ENCODE data around the gene E2F3. TPM values are rescaled to one million over a fixed set of nuclear protein-coding genes. Genes with fewer than 3 reads are reported as not detected.

The E2F3 gene
- total and polyA plus RNA-seq, 2 experiments from 2014 or later, result 11.1 to 12.6 TPM

DNA sequence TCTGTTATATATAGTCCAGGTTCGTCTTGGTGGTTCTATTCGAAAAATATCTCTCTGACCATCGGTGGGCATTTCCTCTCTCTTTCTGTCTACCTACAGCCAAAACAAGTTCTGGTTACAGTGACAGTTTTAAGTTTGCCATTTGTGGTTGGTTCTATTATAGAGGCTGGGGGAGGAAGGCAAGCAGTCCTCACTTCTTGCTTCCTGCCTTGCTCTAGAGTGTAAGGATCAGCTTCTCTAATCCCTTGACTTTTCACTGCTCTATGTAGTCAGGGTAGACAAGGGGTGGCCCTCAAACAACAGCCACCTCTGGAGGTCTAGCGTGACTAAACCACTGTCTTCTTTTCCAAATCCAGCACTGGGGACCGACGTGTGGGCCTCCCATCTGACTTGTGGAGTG is 16.1 kb downstream of the E2F3 start:
- H3K36me3 ChIP-seq, result no peaks in the 10 kb centered on the region
- peak overlapping the region; percentile 22 for H3K27ac ChIP-seq
- TF ChIP-seq, protein P1, sequence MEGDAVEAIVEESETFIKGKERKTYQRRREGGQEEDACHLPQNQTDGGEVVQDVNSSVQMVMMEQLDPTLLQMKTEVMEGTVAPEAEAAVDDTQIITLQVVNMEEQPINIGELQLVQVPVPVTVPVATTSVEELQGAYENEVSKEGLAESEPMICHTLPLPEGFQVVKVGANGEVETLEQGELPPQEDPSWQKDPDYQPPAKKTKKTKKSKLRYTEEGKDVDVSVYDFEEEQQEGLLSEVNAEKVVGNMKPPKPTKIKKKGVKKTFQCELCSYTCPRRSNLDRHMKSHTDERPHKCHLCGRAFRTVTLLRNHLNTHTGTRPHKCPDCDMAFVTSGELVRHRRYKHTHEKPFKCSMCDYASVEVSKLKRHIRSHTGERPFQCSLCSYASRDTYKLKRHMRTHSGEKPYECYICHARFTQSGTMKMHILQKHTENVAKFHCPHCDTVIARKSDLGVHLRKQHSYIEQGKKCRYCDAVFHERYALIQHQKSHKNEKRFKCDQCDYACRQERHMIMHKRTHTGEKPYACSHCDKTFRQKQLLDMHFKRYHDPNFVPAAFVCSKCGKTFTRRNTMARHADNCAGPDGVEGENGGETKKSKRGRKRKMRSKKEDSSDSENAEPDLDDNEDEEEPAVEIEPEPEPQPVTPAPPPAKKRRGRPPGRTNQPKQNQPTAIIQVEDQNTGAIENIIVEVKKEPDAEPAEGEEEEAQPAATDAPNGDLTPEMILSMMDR (IDR thresholded peaks at IDR 0.05; ENCODE audit: low read depth, low read length), result no peak
- peaks cover 23% of the 10 kb centered on the region for H3K4me1 ChIP-seq (ENCODE audit: low read depth)
- H3K9me3 ChIP-seq (ENCODE audit: low read depth), result no peaks in the 10 kb centered on the region
- H3K27me3 ChIP-seq, result no peaks in the 10 kb centered on the region
- no peak for DNase-seq (ENCODE audit: low read depth in 1 of 2, low spot score in 1 of 2)
- no peak overlapping the region for H3K4me3 ChIP-seq

- Histone ChIP-seq H3K27me3 (no peaks in the 10 kb centered on the region), H3K27ac (peak overlapping the region; percentile 41), H3K4me1 (ENCODE audit: low read depth) (peaks cover 6% of the 10 kb centered on the region), H3K9me3 (ENCODE audit: low read depth) (no peaks in the 10 kb centered on the region), H3K4me3 (no peak overlapping the region), H3K36me3 (no peaks in the 10 kb centered on the region)
- no peak for DNase-seq (ENCODE audit: low read depth in 1 of 2, low spot score in 1 of 2)
- TF ChIP-seq, protein P1 (IDR thresholded peaks at IDR 0.05; ENCODE audit: low read depth, low read length), result no peak
Measured at GRCh38 chr6:20426177-20427082, 24.8 kb downstream of the E2F3 start.

- Histone ChIP-seq H3K4me1 (ENCODE audit: low read depth) (peaks cover 6% of the 10 kb centered on the region), H3K4me3 (no peak overlapping the region), H3K36me3 (no peaks in the 10 kb centered on the region), H3K9me3 (ENCODE audit: low read depth) (no peaks in the 10 kb centered on the region), H3K27me3 (no peaks in the 10 kb centered on the region), H3K27ac (peak overlapping the region; percentile 41)
- TF ChIP-seq, protein P1 (IDR thresholded peaks at IDR 0.05; ENCODE audit: low read depth, low read length), result no peak
- DNase-seq (ENCODE audit: low read depth in 1 of 2, low spot score in 1 of 2), result no peak
Measured at GRCh38 chr6:20427856-20428255, 26.2 kb downstream of the E2F3 start.

DNA sequence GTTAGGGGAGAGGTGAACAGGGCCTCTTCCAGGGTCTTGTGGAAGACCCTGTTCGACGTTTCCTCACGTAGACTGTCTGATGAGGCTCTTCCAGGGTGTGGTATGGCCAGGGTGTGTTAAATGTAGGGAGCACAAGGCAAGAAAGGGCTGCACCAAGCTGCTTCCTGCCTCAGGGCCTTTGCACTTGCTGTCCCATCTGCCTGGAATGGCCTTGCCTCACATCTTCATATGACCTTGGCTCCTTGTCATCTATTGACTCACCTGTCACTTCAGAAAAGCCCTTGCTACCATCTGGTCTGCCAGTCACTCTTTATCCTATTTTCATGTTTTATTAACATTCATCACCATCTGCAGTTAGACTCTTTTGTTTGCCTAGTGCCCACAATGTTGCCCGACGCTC is 31.0 kb downstream of the E2F3 start:
- TF ChIP-seq, protein P1 (IDR thresholded peaks at IDR 0.05; ENCODE audit: low read depth, low read length), result no peak
- no peak overlapping the region for H3K27ac ChIP-seq
- no peaks in the 10 kb centered on the region for H3K36me3 ChIP-seq
- DNase-seq (ENCODE audit: low read depth in 1 of 2, low spot score in 1 of 2), result no peak
- H3K4me1 ChIP-seq (ENCODE audit: low read depth), result no peaks in the 10 kb centered on the region
- H3K9me3 ChIP-seq (ENCODE audit: low read depth), result no peaks in the 10 kb centered on the region
- H3K4me3 ChIP-seq, result no peak overlapping the region
- no peaks in the 10 kb centered on the region for H3K27me3 ChIP-seq

GRCh38 chr6:20433321-20433720 is 31.6 kb downstream of the E2F3 start:
- DNase-seq (ENCODE audit: low read depth in 1 of 2, low spot score in 1 of 2), result no peak
- Histone ChIP-seq H3K4me3 (no peak overlapping the region), H3K4me1 (ENCODE audit: low read depth) (no peaks in the 10 kb centered on the region), H3K27me3 (no peaks in the 10 kb centered on the region), H3K27ac (no peak overlapping the region), H3K36me3 (no peaks in the 10 kb centered on the region), H3K9me3 (ENCODE audit: low read depth) (no peaks in the 10 kb centered on the region)
- TF ChIP-seq, protein P1 (IDR thresholded peaks at IDR 0.05; ENCODE audit: low read depth, low read length), result no peak
